CD4-positive, alpha-beta T cell (primary cell): Measurements from ENCODE around the gene OST4. TPM values are rescaled to one million over a fixed set of nuclear protein-coding genes. Genes with fewer than 3 reads are reported as not detected.

Experiments
- ATAC-seq: fragments of 200-7000 bp; cut with Tn5 transposase; one replicate; pipeline ENCODE4 v1.10.0; 2022; ENCODE audit warnings: mild to moderate bottlenecking; ENCODE audit not compliant: poor library complexity
- CTCF ChIA-PET: fragments of 350-600 bp; sonication (Branson Sonifier 250); formaldehyde crosslinking; loops from one replicate; lab custom pipeline; 2021; ENCODE audit warnings: antibody characterized with exemption, inconsistent platforms; lab: Charles Lee
- POLR2A ChIA-PET: fragments of 350-600 bp; sonication (Branson Sonifier 250); formaldehyde crosslinking; loops from one replicate; lab custom pipeline; 2021; ENCODE audit warnings: antibody characterized with exemption, inconsistent platforms; lab: Charles Lee
- DNase-seq, 14 experiments: peaks; one replicate each; pipeline ENCODE4 v3.0.0-alpha.2; 2013 to 2020; ENCODE audit warnings: mixed read lengths in 2 of 14
- H3K27ac ChIP-seq, 2 donors: one replicate each; pipeline versions ENCODE4 v1.5.1 to v1.7.0; 2013; ENCODE audit warnings: low read length in 2 of 2, low read depth in 1 of 2, mild to moderate bottlenecking in 1 of 2
- H3K27me3 ChIP-seq, 2 experiments: 1 replicate in 1 of 2; 2 replicates in 1 of 2; pipeline versions ENCODE4 v1.6.1 to v1.7.0; 2013; ENCODE audit warnings: low read length in 2 of 2, control low read depth in 1 of 2, mild to moderate bottlenecking in 1 of 2, moderate library complexity in 1 of 2; ENCODE audit not compliant: insufficient read depth in 2 of 2, control insufficient read depth in 1 of 2
- H3K36me3 ChIP-seq: one replicate; pipeline ENCODE4 v1.6.1; 2013; ENCODE audit warnings: low read length, control low read depth; ENCODE audit not compliant: insufficient read depth
- H3K4me1 ChIP-seq: one replicate; pipeline ENCODE4 v1.6.1; 2013; ENCODE audit warnings: low read length, control low read depth; ENCODE audit not compliant: insufficient read depth
- H3K4me3 ChIP-seq: one replicate; pipeline ENCODE4 v1.5.1; 2013; ENCODE audit warnings: mild to moderate bottlenecking, low read length, moderate library complexity
- H3K9me3 ChIP-seq, 2 experiments: 1 replicate in 1 of 2; 2 replicates in 1 of 2; pipeline versions ENCODE4 v1.6.1 to v1.7.0; 2013; ENCODE audit warnings: low read length in 2 of 2, mild to moderate bottlenecking in 2 of 2, control low read depth in 1 of 2, moderate library complexity in 1 of 2; ENCODE audit not compliant: control insufficient read depth in 1 of 2, insufficient read depth in 1 of 2
- H3K27ac Mint-ChIP-seq: one replicate; pipeline ENCODE4 v1.8.0; 2020; ENCODE audit warnings: mixed read lengths
- H3K27me3 Mint-ChIP-seq: one replicate; pipeline ENCODE4 v1.8.0; 2021; ENCODE audit warnings: mixed read lengths
- H3K36me3 Mint-ChIP-seq: one replicate; pipeline ENCODE4 v1.8.0; 2021; ENCODE audit warnings: low read depth, mixed read lengths
- H3K4me1 Mint-ChIP-seq: one replicate; pipeline ENCODE4 v1.8.0; 2021; ENCODE audit warnings: low read depth, mixed read lengths
- H3K4me3 Mint-ChIP-seq: one replicate; pipeline ENCODE4 v1.8.0; 2020; ENCODE audit warnings: mild to moderate bottlenecking, mixed read lengths
- H3K9me3 Mint-ChIP-seq: one replicate; pipeline ENCODE4 v1.8.0; 2020; ENCODE audit warnings: mixed read lengths
- CTCF ChIP-seq: fragments of 200-600 bp; IDR thresholded peaks from one replicate; pipeline ENCODE4 v1.8.0; 2022; ENCODE audit warnings: antibody characterized with exemption, mild to moderate bottlenecking
- intact Hi-C, 2 experiments: fragments of 100-400 bp; cut with DNase I in 1 of 2; cut with micrococcal nuclease in 1 of 2; formaldehyde crosslinking; loops; one replicate each; pipeline versions ENCODE4 v1.15.1 to v1.9.0; 2023 to 2025; cut with DNase I, micrococcal nuclease
- total RNA-seq, 174 experiments: library from RNA in 2 of 174; stranded (reverse) in 2 of 174; gene quantifications; one replicate each; pipeline ENCODE4 v1.2.3 and lab custom pipeline; 2021 to 2026

Gene OST4
- total RNA-seq, 2 experiments from 2014 or later: 232 to 254 TPM

GRCh38 chr2:27038631-27039339 is 32.7 kb downstream of the OST4 start:
- ChIA-PET POLR2A (interaction anchor here (1.4 to 1.9 kb wide), 2 partner anchors 10 to 12 kb away, joined by 3 to 9 read pairs; no protein-coding TSS in a partner anchor), CTCF (interaction anchor here (0.9 to 1.3 kb wide), 2 partner anchors 9 to 11 kb away, joined by 3 to 4 read pairs; no protein-coding TSS in a partner anchor)
- H3K9me3 Mint-ChIP-seq: no peaks in the 10 kb centered on the region
- intact Hi-C loops: no loop called here
- no peaks in the 10 kb centered on the region for H3K27me3 Mint-ChIP-seq
- Histone ChIP-seq H3K27ac (no peak overlapping the region), H3K4me3 (no peak overlapping the region), H3K9me3 (no peaks in the 10 kb centered on the region), H3K27me3 (no peaks in the 10 kb centered on the region), H3K4me1 (peaks cover 12% of the 10 kb centered on the region), H3K36me3 (peaks cover 68% of the 10 kb centered on the region)
- H3K4me3 Mint-ChIP-seq: no peak overlapping the region
- H3K27ac Mint-ChIP-seq: peak overlapping the region; percentile 27
- H3K36me3 Mint-ChIP-seq: peaks cover 78% of the 10 kb centered on the region
- DNase-seq (no peak), ATAC-seq (no peak)
- no peak for TF ChIP-seq CTCF
- peaks cover 20% of the 10 kb centered on the region for H3K4me1 Mint-ChIP-seq

- CTCF ChIA-PET: interaction anchor here (0.9 kb wide), 1 partner anchor 12 kb away, joined by 3 read pairs; no protein-coding TSS in a partner anchor
- no peak overlapping the region for H3K4me3 ChIP-seq
- Mint-ChIP-seq H3K4me1 (peaks cover 27% of the 10 kb centered on the region), H3K4me3 (no peak overlapping the region), H3K27ac (no peak overlapping the region), H3K27me3 (no peaks in the 10 kb centered on the region), H3K9me3 (no peaks in the 10 kb centered on the region), H3K36me3 (peaks cover 82% of the 10 kb centered on the region)
- no peak for TF ChIP-seq CTCF
- ATAC-seq (no peak), DNase-seq (no peak)
- peaks cover 68% of the 10 kb centered on the region for H3K36me3 ChIP-seq
- H3K27me3 ChIP-seq: no peaks in the 10 kb centered on the region
- peaks cover 19% of the 10 kb centered on the region for H3K4me1 ChIP-seq
- POLR2A ChIA-PET: interaction anchor here (1.1 to 1.2 kb wide), 2 partner anchors 13 to 390 kb away, joined by 3 to 4 read pairs; partner anchors contain the start of genes AGBL5 and NRBP1
- intact Hi-C loops: no loop called here
- H3K27ac ChIP-seq: no peak overlapping the region
- no peaks in the 10 kb centered on the region for H3K9me3 ChIP-seq
Measured at GRCh38 chr2:27038012-27038411, 33.4 kb downstream of the OST4 start.

- H3K36me3 ChIP-seq: peaks cover 35% of the 10 kb centered on the region
- ATAC-seq: no peak
- H3K27ac Mint-ChIP-seq: peak overlapping the region; percentile 83
Measured at GRCh38 chr2:27033253-27033852, 38.1 kb downstream of the OST4 start.

More at GRCh38 chr2:27033253-27033852, 38.1 kb downstream of the OST4 start:
- POLR2A ChIA-PET: interaction anchor here (0.7 to 4.5 kb wide), 8 partner anchors 12 to 324 kb away, joined by 3 to 37 read pairs (median 4); partner anchors contain the start of genes AGBL5, GTF3C2, KHK and OST4
- Mint-ChIP-seq H3K4me1 (peaks cover 45% of the 10 kb centered on the region), H3K4me3 (peak overlapping the region; percentile 96), H3K36me3 (peaks cover 54% of the 10 kb centered on the region), H3K27me3 (no peaks in the 10 kb centered on the region), H3K9me3 (no peaks in the 10 kb centered on the region)
- Histone ChIP-seq H3K4me1 (peaks cover 36% of the 10 kb centered on the region), H3K9me3 (no peaks in the 10 kb centered on the region), H3K27ac (peak overlapping the region; percentile 54 to 64), H3K4me3 (peak overlapping the region; percentile 92), H3K27me3 (no peaks in the 10 kb centered on the region)
- CTCF ChIA-PET: interaction anchor here (0.8 to 4.0 kb wide), 5 partner anchors 17 to 72 kb away, joined by 4 to 13 read pairs (median 4); partner anchors contain the start of genes AGBL5 and KHK
- intact Hi-C loops: loop anchor here (1.0 to 5.0 kb wide), 6 partner anchors 16 to 101 kb away; partner anchors contain the start of genes AGBL5 (in 1 of the 2), MAPRE3 (in 1 of the 2), OST4 (in 1 of the 2) and PREB (in 1 of the 2)
- no peak for DNase-seq
- TF ChIP-seq CTCF: no peak
